SU-DHL-6 (cell line): ENCODE data around the gene TP53RK.

Source experiments
- EZH2phosphoT487 ChIP-seq: fragments of 200-600 bp; sonication (generic), shearing (Covaris generic); conservative IDR thresholded peaks from 2 replicates; pipeline ENCODE4 v1.6.1; 2018; ENCODE audit warnings: mild to moderate bottlenecking, antibody characterized with exemption, low read length, moderate library complexity, mixed read lengths
- TF ChIP-seq, protein P1 (sequence below): fragments of 200-600 bp; sonication (generic); IDR thresholded peaks from one replicate; pipeline ENCODE4 v1.5.1; 2017; ENCODE audit warnings: antibody characterized with exemption, mild to moderate bottlenecking, low read length, moderate library complexity; ENCODE audit not compliant: insufficient read depth, poor library complexity, severe bottlenecking

DNA sequence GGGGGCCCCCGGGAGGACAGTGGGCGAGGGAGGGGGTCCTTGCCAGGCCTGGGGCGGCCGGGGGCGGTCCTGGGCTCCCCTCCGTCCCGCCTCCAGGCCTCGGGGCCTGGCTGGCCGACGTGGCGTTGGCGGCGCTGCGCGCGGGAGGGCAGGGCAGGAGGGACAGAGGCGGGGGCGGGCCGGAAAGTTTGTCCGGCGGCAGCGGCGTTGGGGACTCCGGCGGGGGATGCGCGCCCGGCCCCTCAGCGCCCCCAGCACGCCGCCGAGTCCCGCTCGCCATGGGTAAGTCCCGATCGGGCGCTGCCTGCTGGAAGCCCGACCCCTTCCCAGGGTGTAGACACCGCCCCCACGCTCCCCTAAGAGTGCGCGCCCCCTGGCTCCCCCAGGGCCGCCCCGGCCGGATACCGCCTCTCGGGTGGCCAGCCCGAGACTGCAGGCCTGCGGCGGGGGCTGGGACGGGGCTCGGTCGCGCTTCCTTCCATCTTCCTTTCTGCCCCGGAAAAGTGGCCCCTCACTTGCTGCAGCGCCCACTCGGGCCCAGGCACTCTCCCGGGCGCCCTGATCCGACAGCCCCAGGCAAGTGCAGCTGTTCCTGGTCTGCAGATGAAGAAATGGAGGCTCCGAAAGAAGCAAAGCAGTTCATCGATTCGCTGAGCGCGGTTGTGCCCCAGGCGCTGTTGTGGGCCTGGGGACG, 20.4 kb upstream of the TP53RK start, which contains the start of gene SLC2A10:
- TF ChIP-seq, protein P1, sequence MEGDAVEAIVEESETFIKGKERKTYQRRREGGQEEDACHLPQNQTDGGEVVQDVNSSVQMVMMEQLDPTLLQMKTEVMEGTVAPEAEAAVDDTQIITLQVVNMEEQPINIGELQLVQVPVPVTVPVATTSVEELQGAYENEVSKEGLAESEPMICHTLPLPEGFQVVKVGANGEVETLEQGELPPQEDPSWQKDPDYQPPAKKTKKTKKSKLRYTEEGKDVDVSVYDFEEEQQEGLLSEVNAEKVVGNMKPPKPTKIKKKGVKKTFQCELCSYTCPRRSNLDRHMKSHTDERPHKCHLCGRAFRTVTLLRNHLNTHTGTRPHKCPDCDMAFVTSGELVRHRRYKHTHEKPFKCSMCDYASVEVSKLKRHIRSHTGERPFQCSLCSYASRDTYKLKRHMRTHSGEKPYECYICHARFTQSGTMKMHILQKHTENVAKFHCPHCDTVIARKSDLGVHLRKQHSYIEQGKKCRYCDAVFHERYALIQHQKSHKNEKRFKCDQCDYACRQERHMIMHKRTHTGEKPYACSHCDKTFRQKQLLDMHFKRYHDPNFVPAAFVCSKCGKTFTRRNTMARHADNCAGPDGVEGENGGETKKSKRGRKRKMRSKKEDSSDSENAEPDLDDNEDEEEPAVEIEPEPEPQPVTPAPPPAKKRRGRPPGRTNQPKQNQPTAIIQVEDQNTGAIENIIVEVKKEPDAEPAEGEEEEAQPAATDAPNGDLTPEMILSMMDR, result no peak
- TF ChIP-seq EZH2phosphoT487, result no peak
